Activated CD4-positive, alpha-beta T cell treated with anti-CD3 and anti-CD28 coated beads for 48 hours (primary cell): ENCODE results near the gene FAM241B.

Experiments
- DNase-seq: peaks from one replicate; pipeline ENCODE4 v3.0.0-alpha.2; 2020

Gene FAM241B

DNA sequence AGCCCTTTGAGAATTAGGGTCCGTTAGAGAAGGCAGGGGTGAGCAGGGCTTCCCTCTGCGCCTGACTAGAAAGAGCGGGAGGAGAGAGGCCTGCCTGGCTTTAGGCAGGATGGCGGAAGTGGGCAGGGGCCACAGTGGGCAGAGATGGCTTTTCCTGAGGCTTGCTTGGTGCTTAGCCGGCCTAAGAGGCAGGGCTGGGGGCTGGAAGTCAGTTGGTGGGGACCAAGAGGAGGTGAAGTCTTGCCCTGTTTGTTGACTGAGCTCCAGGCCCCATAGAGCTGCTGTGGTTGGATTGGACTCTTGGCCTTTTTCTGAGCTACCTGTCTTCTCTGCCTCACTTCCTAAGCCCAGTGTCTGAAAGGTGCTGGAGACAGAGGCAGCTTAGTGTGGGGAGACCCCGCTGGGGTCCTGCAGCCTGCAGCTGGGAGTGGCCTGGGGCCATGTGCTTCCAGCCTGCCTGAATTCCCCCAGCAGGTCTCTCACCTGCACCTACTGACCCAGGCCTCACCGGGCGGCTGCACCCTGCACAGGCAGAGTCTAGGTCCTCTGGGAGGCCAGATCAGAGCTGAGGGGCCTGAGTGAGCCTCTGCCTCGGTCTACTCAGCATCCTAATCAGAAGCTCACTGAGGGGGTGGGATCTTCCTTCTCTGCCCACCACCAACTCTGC, 4.8 kb downstream of the FAM241B start:
- no peak for DNase-seq

- no peak for DNase-seq
Measured at GRCh38 chr10:69635428-69636272, 5.6 kb downstream of the FAM241B start.

DNA sequence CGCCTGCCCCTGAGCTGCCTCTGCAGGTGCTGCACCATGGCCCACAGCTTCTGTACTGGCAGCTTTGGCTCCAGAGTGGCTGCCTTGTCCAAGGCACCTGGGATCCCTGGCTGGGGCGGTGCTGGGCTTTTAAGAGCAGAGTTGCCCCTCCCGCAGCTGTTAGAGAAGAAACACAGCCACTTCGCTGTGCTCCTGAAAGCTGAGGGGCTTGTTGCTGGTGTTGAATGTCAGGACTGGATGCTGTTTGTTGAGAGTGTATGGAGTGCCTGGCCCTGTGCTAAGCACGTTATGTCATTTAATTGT, 6.2 kb downstream of the FAM241B start:
- DNase-seq = no peak

DNA sequence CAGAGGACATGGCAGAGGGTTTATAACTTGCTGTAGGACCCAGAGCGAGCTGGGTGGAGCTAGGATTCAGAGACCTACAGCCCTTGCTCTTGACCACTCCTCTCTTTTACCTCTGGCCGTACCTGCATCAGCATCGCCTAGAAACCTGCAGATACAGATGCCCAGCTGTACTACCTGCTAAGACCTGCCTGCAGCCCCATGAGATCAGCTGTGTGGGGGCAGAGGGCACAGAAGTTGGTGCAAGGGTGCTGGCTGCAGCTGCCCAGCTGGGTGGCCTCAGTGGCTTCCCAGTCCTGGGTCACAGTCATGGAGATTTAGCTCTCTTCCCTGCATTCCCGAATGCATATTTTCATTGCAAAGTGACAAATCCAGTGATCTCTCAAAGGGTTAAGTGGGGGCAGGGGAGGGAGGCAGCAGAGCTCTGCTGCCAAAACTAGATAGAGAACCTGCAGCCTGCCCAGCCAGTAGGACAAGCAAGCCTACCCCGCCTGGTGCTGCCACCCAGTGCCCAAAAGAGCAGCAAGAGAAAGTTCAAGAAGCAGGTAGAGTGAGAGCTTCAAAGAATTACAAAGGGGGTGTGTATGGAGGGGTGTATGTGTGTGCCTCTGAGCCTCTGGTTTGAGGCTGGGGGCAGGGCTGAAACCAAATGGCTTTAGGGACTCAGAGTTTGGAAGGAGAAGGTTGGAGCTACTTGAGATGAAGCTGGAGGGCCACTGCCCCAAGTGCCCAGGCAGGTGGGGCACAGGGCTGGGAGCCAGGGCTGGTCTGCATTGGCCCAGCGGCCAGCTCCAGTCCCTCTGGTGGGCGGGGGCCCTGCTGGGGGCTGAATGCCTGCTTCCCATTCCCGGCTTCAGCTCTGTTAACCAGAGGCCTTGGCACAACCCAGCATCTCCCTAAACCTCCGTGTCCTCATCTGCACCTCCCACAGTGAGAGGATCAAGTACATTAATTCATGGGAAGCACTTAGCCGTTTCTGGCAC, 6.9 kb downstream of the FAM241B start:
- peak; percentile 41 for DNase-seq

- no peak for DNase-seq
Measured at GRCh38 chr10:69638642-69639041, 8.6 kb downstream of the FAM241B start.

- peak; percentile 77 for DNase-seq
Measured at GRCh38 chr10:69639291-69640195, 9.5 kb downstream of the FAM241B start.

DNA sequence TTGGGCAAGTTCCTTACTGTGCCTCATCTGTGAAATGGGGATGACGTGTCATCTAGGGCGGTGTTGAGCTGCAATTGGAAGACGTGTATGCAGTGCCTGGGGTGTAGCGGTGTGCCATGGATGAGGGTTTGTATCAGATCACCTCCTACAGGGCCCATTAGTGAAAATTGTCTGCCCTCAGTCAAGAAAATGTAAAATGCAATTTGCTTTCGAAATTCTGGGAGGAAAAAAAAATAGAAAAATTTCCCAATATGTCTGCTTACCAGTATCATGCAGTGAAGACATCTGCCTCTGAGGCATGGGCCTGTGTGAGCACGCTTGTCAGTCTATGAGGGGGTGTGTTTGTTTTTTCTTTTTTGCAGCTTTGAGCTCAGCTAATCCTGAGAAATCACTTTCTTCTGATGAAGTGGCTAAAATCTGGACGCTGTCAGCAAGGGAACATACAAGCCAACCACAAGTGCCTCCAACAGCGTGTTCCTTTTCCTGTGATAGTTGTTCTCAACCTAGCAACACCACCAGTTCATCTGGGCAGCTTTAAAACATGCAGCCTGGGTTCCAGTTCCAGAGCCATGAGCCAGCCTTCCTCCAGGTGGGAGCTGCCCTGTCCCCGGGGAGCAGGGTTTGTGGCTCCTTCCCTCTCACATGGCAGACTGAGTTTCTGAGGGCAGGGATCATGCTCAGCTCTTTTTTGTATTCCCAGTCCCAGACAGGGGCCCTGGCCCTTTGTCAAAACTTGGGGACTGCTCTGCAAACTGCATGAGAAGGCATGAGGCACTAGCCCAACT, 10.3 kb downstream of the FAM241B start:
- DNase-seq = no peak

DNA sequence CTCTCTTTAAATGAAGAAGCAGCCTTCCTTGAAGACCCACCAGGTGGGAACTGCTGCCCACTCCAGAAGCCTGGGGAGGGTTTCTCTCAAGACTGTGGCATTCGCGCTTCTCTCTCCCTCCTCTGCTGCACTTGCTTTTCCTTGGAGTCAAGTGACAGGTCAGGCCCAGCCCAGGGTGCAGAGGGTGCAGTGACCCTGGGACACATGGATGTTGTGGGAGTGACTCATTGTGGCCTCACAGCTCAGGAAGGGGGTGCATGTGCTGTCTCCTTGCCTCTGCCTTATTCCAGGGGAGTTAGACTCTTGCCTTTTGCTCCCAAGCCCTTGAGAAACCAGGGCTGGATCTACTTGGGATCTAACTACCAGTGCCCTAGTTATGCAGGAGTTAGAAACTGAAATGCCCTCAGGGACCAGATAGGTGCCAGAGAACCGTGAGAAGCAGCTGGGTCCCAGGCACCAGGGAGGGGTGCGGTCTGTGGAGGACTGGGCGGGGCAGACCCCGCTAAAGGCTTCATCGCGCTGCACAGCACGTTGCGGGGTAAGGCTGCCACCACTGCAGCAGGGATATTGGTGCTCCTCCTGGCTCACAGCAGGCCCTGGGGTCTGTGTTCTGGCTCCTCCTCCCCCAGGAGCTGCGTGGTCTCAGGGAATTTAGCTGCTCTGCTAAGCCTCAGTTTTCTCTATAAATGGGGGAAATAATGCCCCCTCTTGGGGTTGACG, 11.4 kb downstream of the FAM241B start:
- no peak for DNase-seq

DNA sequence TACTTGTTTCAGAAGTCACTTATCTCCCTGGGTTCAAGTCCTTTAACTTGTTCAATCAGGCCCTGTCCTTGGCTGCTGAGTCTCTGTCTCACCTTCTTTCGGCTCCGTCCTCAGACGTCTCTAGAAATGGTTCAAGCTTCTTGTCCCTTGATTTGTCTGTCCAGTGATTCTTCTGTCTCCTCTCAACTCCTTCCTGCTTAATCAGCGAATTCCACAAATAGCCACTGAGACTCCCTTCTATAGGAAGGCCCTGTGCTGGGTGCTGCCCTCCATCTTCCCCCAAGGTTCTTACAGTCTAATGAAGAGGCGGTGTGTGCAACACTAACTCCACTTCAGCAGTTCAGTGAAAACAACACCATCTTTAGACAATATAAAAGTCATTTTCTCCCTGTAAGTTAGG, 12.7 kb downstream of the FAM241B start:
- DNase-seq = no peak

- DNase-seq = no peak
Measured at GRCh38 chr10:69643779-69644657, 14.0 kb downstream of the FAM241B start.

- DNase-seq = peak; percentile 66
Measured at GRCh38 chr10:69644658-69645295, 14.7 kb downstream of the FAM241B start.

GRCh38 chr10:69645296-69646184, 15.5 kb downstream of the FAM241B start:
- DNase-seq = no peak

GRCh38 chr10:69646185-69647060, 16.4 kb downstream of the FAM241B start:
- no peak for DNase-seq

DNA sequence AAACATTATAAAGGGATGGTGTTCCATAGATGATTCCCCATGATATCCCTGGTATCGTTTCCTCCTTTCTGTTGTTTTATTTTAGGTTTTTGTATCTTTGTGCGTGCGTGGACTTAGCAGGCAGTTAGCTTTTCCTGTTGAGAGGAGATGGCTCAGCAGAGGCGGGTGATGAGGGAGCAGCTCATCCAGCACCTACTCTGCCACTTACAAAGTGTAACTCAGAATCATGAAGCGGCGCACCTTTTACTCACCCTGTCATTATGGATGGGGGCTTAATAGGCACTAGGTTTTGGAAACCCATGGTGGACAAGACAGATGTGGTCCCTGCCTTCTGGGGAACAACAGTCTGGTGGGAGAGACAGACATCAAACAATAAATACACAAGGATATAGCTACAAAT, 17.1 kb downstream of the FAM241B start:
- no peak for DNase-seq

- no peak for DNase-seq
Measured at GRCh38 chr10:69647819-69648218, 17.8 kb downstream of the FAM241B start.

GRCh38 chr10:69648461-69648860, 18.4 kb downstream of the FAM241B start:
- DNase-seq = no peak
